NCI-H1417 treated with DMSO at 0.1 percent for 48 hours (cell line): Measurements from ENCODE around the gene GHRH.

Experiments
- DNase-seq: peaks from one replicate; lab custom pipeline; 2025; lab: John Stamatoyannopoulos, UW

The GHRH gene

GRCh38 chr20:37238426-37238825, 23.2 kb downstream of the GHRH start:
- no peak for DNase-seq

- no peak for DNase-seq
Observed at GRCh38 chr20:37237656-37238055, 24.0 kb downstream of the GHRH start.

- no peak for DNase-seq
Observed at GRCh38 chr20:37236462-37236861, 25.2 kb downstream of the GHRH start.

DNA sequence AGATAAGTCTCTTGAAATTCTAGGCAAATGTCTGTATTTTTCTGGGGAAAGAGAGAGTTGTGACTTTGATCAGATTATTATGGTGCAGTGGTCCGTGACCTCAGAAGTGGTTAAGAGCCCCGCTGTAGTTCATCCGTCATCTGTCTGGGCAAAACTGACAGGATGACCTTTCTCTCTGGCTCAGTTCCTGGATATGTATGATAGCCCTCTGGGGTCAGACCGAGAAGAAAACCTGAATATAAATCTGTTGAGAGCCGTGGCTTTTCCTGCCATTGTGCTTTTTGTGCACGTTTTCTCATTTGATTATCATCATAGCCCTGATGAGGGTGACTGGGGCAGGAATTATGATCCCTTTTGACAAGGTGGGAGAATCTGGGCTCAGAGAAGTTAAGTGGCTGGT, 26.5 kb downstream of the GHRH start:
- DNase-seq: peak; percentile 37

GRCh38 chr20:37234254-37234581, 27.4 kb downstream of the GHRH start:
- DNase-seq: no peak

DNA sequence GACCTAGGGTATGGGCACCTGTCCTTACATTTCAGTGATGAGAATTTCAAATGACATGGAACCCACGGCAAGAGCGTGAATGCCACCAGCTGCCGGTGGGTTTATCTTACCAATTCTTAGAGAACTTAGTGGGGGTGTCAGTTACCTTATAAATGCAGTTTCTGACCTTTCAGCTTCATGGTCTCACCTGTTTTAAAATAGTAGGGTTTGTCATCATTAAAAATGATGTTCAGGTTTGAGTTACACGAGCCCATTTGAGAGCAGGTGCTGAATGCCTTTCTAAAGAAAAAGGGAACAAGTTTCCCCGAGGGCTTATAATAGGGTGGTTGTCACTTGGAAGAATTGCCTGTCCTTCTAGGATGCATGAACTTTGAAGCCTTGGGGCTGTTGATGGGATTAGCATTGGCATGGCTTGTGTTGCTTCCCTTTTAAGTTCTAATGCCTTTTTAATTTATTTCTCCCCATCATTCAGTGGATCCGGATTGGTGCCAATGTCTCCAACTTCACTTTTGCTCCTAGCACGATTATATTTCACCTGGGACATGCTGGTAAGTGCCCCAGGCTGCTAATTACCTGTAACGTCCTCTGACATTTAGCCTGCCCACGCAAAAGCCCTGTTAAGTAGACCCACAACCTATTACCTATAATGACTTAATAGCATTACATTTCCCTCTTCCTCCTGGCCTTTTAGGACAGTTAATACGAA, 27.9 kb downstream of the GHRH start:
- DNase-seq: peak; percentile 92

GRCh38 chr20:37231947-37232630, 29.5 kb downstream of the GHRH start:
- peak; percentile 80 for DNase-seq

- DNase-seq: no peak
Observed at GRCh38 chr20:37230200-37230599, 31.4 kb downstream of the GHRH start.

GRCh38 chr20:37229357-37229756, 32.3 kb downstream of the GHRH start:
- no peak for DNase-seq

DNA sequence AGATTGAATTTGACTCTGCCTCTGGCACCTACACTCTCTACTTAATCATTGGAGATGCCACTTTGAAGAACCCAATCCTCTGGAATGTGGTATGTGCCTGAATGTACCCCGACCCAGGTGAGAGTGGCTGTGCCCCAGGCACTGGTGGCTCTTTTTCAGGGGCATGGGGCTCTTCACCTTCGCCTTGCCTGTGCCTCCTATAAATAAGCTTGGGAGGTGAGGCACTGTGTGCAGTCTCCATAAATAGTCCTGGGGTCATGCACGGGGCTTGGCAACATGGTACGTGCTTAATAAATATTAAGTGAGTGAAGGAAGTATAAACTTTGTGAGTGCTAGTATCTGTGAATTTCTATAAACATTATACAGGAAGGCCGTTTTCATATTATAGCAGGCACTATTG, 33.0 kb downstream of the GHRH start:
- DNase-seq: no peak

DNA sequence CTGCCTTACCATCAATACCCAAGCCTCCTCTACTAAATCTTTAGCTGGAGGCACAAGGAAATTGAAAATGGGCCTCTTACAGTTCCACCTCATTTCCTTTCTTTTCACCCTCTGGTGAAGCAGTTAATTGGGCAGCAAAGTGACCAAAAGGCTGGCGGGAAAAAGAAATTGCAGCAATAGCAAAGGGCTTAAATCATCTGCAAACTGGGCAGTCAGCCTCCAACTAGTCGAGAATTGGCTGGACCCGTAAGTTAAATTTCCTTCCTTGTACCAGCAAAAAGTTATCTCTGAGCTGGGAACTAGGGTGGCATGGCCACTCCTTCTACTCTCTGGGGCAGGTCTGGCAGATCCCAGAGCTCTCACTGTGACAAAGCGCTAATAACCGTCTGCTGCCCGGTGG, 33.5 kb downstream of the GHRH start:
- DNase-seq: no peak

- no peak for DNase-seq
Observed at GRCh38 chr20:37226889-37227288, 34.7 kb downstream of the GHRH start.

DNA sequence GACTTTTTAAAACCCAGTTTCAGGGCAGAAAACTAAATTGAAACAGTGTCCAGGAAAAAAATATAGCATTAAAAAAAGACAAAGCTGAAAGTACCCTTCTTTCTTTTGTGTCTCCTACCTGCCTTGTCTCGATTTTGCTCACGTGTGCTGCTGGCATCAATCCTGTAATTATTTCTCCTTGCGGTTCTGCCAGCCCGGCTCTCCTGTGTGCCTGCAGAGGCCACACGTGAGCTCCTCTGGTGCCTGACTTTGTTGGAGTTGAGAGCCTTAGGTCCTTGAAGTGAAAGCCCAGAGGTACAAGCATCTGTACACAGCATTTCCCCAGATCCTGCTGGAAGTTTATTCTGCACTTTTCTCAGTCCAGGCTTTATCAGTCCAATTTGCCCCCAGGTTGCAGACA, 36.5 kb downstream of the GHRH start:
- DNase-seq: no peak

GRCh38 chr20:37223053-37223452, 38.6 kb downstream of the GHRH start:
- DNase-seq: no peak

GRCh38 chr20:37222086-37222485, 39.5 kb downstream of the GHRH start:
- DNase-seq: no peak

- no peak for DNase-seq
Observed at GRCh38 chr20:37220731-37221130, 40.9 kb downstream of the GHRH start.

DNA sequence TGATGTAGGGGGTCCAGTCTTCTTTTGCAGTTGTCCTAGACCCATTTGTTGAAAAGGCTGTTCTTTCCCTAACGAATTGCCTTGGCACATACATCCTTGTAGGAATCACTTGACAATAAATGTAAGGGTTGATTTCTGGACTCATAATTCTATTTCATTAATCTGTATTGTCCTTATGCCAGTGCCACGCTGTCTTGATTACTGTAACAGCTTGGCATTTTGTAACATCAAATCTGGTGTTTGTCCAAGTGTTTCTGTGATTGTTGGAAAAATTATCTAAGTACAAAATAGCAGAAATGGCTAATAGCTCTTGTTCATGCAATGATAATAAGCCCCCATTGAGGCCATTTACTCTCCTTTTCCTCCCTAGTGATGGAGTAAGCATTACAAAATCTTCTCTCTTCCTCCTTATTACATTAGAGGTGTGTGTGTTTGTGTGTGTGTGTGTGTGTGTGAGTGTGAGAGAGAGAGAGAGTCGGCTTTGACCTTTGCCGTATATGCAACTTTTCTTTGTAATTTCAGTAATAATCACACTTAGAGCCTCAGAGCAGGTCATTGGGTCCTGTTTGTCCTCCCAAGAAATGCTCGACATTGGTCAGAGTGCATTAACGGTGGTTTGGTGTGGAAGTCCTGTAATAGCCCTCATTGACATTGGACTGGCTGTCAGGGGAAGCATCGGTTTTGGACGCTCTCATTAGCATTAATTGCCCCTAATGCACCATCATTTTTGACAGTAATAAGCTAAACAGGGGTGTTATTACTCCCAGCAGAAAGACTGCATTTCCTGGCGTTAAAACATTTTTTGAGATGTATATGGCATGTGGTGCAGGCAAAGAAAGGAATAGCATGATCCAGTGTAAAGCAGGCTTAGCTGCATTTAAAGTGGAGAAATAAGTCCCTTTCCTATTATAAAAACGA, 41.6 kb downstream of the GHRH start:
- DNase-seq: peak; percentile 38

- DNase-seq: no peak
Observed at GRCh38 chr20:37218976-37219375, 42.6 kb downstream of the GHRH start.

DNA sequence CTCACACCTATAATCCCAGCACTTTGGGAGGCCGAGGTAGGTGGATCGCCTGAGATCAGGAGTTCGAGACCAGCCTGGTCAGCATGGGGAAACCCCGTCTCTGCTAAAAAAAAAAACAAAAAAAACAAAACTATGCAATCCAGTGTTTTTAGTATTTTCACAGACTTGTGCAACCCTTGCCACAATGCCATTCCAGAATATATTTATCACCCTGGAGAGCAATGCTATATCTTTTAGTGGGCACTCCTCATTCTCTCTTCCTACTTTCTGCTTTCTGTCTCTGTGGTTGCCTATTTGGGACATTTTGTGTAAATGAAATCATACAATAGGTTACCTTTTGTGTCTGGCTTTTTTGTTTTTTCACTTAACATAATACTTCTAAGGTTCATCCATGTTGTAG, 43.2 kb downstream of the GHRH start:
- no peak for DNase-seq

- no peak for DNase-seq
Observed at GRCh38 chr20:37209661-37210314, 51.8 kb downstream of the GHRH start.

- no peak for DNase-seq
Observed at GRCh38 chr20:37209193-37209592, 52.4 kb downstream of the GHRH start.

DNA sequence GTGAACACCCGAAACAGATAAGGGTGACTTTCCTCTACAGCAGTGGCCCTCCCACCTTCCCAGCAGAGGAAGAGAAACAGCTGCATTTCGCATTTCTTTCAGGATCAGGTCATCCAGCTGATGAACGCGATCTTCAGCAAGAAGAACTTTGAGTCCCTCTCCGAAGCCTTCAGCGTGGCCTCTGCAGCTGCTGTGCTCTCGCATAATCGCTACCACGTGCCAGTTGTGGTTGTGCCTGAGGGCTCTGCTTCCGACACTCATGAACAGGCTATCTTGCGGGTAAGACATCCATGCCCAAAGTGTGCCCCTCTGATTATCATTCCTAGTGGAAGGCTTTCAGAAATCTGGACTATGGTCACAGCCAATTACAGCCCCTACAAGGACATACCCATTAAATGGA, 54.4 kb downstream of the GHRH start:
- DNase-seq: no peak
